ENCODE results near the gene RIPOR2.
"Not testable (repeated sequence)": the region's sequence is repeated elsewhere in the genome, so short reads cannot be mapped to it uniquely, and the experiment has no call there.

Gene RIPOR2

DNA sequence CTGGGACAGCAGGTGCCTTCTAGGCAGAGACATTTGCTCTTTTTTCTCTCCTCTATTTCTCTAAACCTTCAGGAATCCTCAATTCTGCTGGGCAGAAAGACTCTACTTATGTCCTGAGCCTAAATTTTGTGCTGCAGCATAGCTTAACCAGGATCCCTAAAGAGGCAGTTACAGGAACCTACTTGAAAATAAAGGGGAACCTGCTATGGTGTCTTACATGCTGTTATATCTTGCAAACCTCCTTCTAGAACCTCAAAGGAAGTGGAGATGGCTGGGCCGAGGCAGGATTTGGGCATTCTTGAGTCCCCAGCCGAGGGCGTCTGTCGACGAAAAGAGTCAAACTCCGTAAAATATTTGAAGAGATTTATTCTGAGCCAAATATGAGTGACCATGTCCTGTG, 178.1 kb downstream of the RIPOR2 start:
- peak; percentile 31 for DNase-seq

DNA sequence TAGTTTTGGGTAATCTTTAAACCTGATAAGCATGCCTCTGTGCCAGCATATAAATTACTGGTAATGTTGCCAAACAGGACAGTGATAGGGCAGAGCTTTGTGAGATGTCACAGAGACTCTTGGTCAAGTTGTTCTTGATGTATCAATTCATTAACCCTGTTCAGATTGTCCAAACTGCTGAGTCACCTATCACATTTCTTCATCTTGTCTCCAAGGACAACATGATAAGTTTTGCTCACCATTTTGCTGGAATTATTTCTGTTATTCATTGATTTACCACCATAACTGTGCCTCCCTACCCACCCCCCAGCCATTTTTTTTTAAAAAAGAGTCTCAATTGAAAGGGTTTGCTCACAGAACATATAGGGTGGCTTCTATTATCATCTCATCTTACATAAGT, 180.5 kb downstream of the RIPOR2 start:
- DNase-seq, result peak; percentile 61

DNA sequence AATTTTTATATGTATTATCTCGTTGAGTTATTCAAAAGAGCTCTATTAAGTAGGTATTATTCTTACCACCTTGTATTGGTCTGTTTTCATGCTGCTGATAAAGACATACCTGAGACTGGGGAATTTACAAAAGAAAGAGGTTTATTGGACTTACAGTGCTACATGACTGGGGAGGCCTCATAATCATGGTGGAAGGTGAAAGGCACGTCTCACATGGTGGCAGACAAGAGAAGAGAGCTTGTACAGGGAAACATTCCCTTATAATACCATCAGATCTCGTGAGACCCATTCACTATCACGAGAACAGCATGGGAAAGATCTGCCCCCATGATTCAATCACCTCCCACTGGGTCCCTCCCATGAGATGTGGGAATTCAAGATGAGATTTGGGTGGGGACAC, 181.4 kb downstream of the RIPOR2 start:
- not testable (repeated sequence) for DNase-seq

Measured in hematopoietic multipotent progenitor cell treated with erythropoietin and hydrocortisone succinate and interleukin-3 and kit ligand, for 4 days (in vitro differentiated cells).